K562 (cell line): ENCODE measurements around the gene KNTC1. TPM values are rescaled to one million over a fixed set of nuclear protein-coding genes. Genes with fewer than 3 reads are reported as not detected.

Experiments
- ATAC-seq: fragments of 200-7000 bp; cut with Tn5 transposase; 3 replicates; pipeline ENCODE4 v1.9.1; 2020; ENCODE audit warnings: moderate library complexity
- BruUV-seq: library from RNA; stranded (reverse); fragments of 400-500 nt; replicated peaks from 2 replicates; lab custom pipeline; 2021; lab: Mats Ljungman, UMichigan
- CTCF ChIA-PET: fragments of 300-600 bp; formaldehyde crosslinking; extraction: SDS; loops from one replicate; lab custom pipeline; 2021; ENCODE audit warnings: low intra/inter-chr PET ratio; lab: Yijun Ruan, JAX
- POLR2A ChIA-PET: fragments of 300-600, 350-650 bp; sonication (Branson Sonifier 250); formaldehyde crosslinking; extraction: SDS; loops from one replicate; lab custom pipeline; 2021; ENCODE audit warnings: antibody characterized with exemption, inconsistent platforms; lab: Yijun Ruan, JAX
- DNase-seq, 4 experiments: peaks; one replicate each; pipeline versions ENCODE4 v3.0.0 to v3.0.0-alpha.2; 2011 to 2018; ENCODE audit warnings: low spot score in 3 of 4, mixed read lengths in 3 of 4; ENCODE audit errors: extremely low read depth in 1 of 4
- FAIRE-seq: peaks from 2 replicates; lab custom pipeline; 2011; peaks lifted over from hg19 to GRCh38; lab: Jason Lieb, UNC
- H2AFZ ChIP-seq: 2 replicates; pipeline ENCODE4 v1.6.0; 2011; ENCODE audit warnings: low read depth, low read length, control low read depth, inconsistent platforms
- H3K27ac ChIP-seq: fragments of 200-600 bp; 3 replicates; pipeline ENCODE4 v1.8.0; 2011; ENCODE audit warnings: low read depth, mild to moderate bottlenecking, control low read depth, inconsistent platforms, low read length, moderate library complexity, mixed read lengths; ENCODE audit errors: extremely low read depth
- H3K27me3 ChIP-seq, 2 experiments: fragments of 300-600 bp in 1 of 2; 2 replicates in 1 of 2; 3 replicates in 1 of 2; pipeline versions ENCODE4 v1.6.0 to v1.8.0; 2011; ENCODE audit warnings: inconsistent platforms in 2 of 2, low read length in 2 of 2, mild to moderate bottlenecking in 1 of 2, mixed read lengths in 1 of 2, moderate library complexity in 1 of 2; ENCODE audit not compliant: control insufficient read depth in 2 of 2, insufficient read depth in 2 of 2
- H3K36me3 ChIP-seq: fragments of 300-600 bp; 3 replicates; pipeline ENCODE4 v1.8.0; 2011; ENCODE audit warnings: mild to moderate bottlenecking, low read length, inconsistent platforms; ENCODE audit not compliant: control insufficient read depth, insufficient read depth
- H3K4me1 ChIP-seq, 2 experiments: fragments of 200-600 bp in 1 of 2; replicated peaks in 1 of 2; 2 replicates in 1 of 2; 3 replicates in 1 of 2; pipeline versions ENCODE4 v1.5.1 to v1.8.0; 2011; ENCODE audit warnings: inconsistent platforms in 2 of 2, low read length in 2 of 2, mild to moderate bottlenecking in 1 of 2, mixed read lengths in 1 of 2, moderate library complexity in 1 of 2; ENCODE audit not compliant: control insufficient read depth in 2 of 2, insufficient read depth in 2 of 2
- H3K4me2 ChIP-seq: 2 replicates; pipeline ENCODE4 v1.6.1; 2011; ENCODE audit warnings: low read length, control low read depth, inconsistent platforms, mixed read lengths; ENCODE audit not compliant: insufficient read depth
- H3K4me3 ChIP-seq: fragments of 200-600 bp; sonication (generic), shearing (Covaris generic); 2 replicates; pipeline ENCODE4 v1.5.1; 2016; ENCODE audit warnings: control low read depth, inconsistent platforms
- H3K79me2 ChIP-seq: fragments of 200-600 bp; 3 replicates; pipeline ENCODE4 v1.8.0; 2011; ENCODE audit warnings: low read length, inconsistent platforms; ENCODE audit not compliant: control insufficient read depth, insufficient read depth
- H3K9ac ChIP-seq, 2 experiments: 2 replicates each; pipeline versions ENCODE4 v1.6.0 to v1.6.1; 2011; ENCODE audit warnings: low read depth in 2 of 2, low read length in 2 of 2, control low read depth in 1 of 2, inconsistent platforms in 1 of 2, mild to moderate bottlenecking in 1 of 2, mixed read lengths in 1 of 2; ENCODE audit not compliant: insufficient read depth in 1 of 2
- H3K9me1 ChIP-seq: one replicate; pipeline ENCODE4 v1.6.0; 2011; ENCODE audit warnings: inconsistent platforms, mild to moderate bottlenecking, low read length, moderate library complexity; ENCODE audit not compliant: control insufficient read depth, insufficient read depth
- H3K9me3 ChIP-seq: replicated peaks from 2 replicates; pipeline ENCODE4 v1.5.1; 2011; ENCODE audit warnings: low read depth, low read length, inconsistent platforms; ENCODE audit not compliant: control insufficient read depth, insufficient read depth
- H4K20me1 ChIP-seq: replicated peaks from 2 replicates; pipeline ENCODE4 v1.6.1; 2011; ENCODE audit warnings: low read length, inconsistent platforms, mixed read lengths; ENCODE audit not compliant: control insufficient read depth, insufficient read depth
- ARID4B ChIP-seq: sonication (generic); formaldehyde crosslinking; IDR thresholded peaks from 2 replicates; pipeline ENCODE4 v1.8.0; 2022; ENCODE audit warnings: mild to moderate bottlenecking, missing genetic modification reagents
- BDP1 ChIP-seq: IDR thresholded peaks from 3 replicates; pipeline ENCODE4 v1.6.1; 2011; ENCODE audit not compliant: insufficient read length, insufficient read depth
- BRD4 ChIP-seq: fragments of 200-600 bp; sonication (generic); IDR thresholded peaks from 2 replicates; pipeline ENCODE4 v1.6.1; 2017; ENCODE audit warnings: inconsistent platforms
- CGGBP1 ChIP-seq: fragments of 250-450 bp; sonication (Bioruptor Pico); IDR thresholded peaks from 2 replicates; pipeline ENCODE4 v1.9.0; 2021; ENCODE audit warnings: mild to moderate bottlenecking
- CHD1 ChIP-seq: fragments of 200-600 bp; sonication (generic); IDR thresholded peaks from one replicate; pipeline ENCODE4 v1.6.1; 2012; ENCODE audit warnings: mild to moderate bottlenecking, moderate library complexity, low read length, inconsistent platforms
- ETS2 ChIP-seq: IDR thresholded peaks from 2 replicates; pipeline ENCODE4 v1.6.1; 2016; ENCODE audit warnings: borderline replicate concordance, missing genetic modification characterization, mild to moderate bottlenecking, moderate library complexity, missing compliant biosample characterization; ENCODE audit not compliant: poor library complexity, severe bottlenecking
- ILK ChIP-seq: fragments of 450-650 bp; IDR thresholded peaks from 2 replicates; pipeline ENCODE4 v1.6.1; 2016; ENCODE audit warnings: missing genetic modification characterization, low read depth, mild to moderate bottlenecking, missing compliant biosample characterization, moderate library complexity, borderline replicate concordance
- LEF1 ChIP-seq: fragments of 450-650 bp; IDR thresholded peaks from 2 replicates; pipeline ENCODE4 v1.6.1; 2016; ENCODE audit warnings: mild to moderate bottlenecking
- MBD2 ChIP-seq: sonication (generic); IDR thresholded peaks from 2 replicates; pipeline ENCODE4 v1.6.1; 2016; ENCODE audit warnings: low read depth, borderline replicate concordance
- MCM2 ChIP-seq: fragments of 450-650 bp; IDR thresholded peaks from 2 replicates; pipeline ENCODE4 v1.6.1; 2017; ENCODE audit warnings: low read depth, mild to moderate bottlenecking
- NUFIP1 ChIP-seq: fragments of 450-650 bp; IDR thresholded peaks from 2 replicates; pipeline ENCODE4 v1.6.1; 2018; ENCODE audit not compliant: partially characterized antibody
- POLR2B ChIP-seq: fragments of 450-650 bp; IDR thresholded peaks from 2 replicates; pipeline ENCODE4 v1.6.1; 2018; ENCODE audit warnings: low read depth; ENCODE audit not compliant: partially characterized antibody
- POU5F1 ChIP-seq: fragments of 150-350 bp; IDR thresholded peaks from 2 replicates; pipeline ENCODE4 v1.6.1; 2014; ENCODE audit warnings: borderline replicate concordance, low read length, low read depth, mild to moderate bottlenecking; ENCODE audit not compliant: partially characterized antibody
- RFX7 ChIP-seq: fragments of 250-450 bp; sonication (Bioruptor Pico); IDR thresholded peaks from 2 replicates; pipeline ENCODE4 v1.5.1; 2021; ENCODE audit warnings: mild to moderate bottlenecking
- SMARCA4 ChIP-seq: fragments of 450-650 bp; IDR thresholded peaks from 2 replicates; pipeline ENCODE4 v1.6.1; 2016
- SREBF2 ChIP-seq: sonication (generic); formaldehyde crosslinking; IDR thresholded peaks from 2 replicates; pipeline ENCODE4 v1.4.0; 2020; ENCODE audit warnings: mild to moderate bottlenecking, missing genetic modification reagents
- TAF7 ChIP-seq: fragments of 450-650 bp; IDR thresholded peaks from 2 replicates; pipeline ENCODE4 v1.6.1; 2016; ENCODE audit warnings: missing genetic modification characterization, missing compliant biosample characterization
- TCF15 ChIP-seq: fragments of 250-450 bp; sonication (Bioruptor Pico); IDR thresholded peaks from 2 replicates; pipeline ENCODE4 v1.8.0; 2022; ENCODE audit warnings: moderate library complexity, mild to moderate bottlenecking, inconsistent platforms
- ZNF212 ChIP-seq: fragments of 450-650 bp; formaldehyde crosslinking; IDR thresholded peaks from 2 replicates; pipeline ENCODE4 v1.4.0; 2020; ENCODE audit warnings: mild to moderate bottlenecking
- ZNF282 ChIP-seq: sonication (generic); formaldehyde crosslinking; IDR thresholded peaks from 2 replicates; pipeline ENCODE4 v1.8.1; 2023; ENCODE audit warnings: missing genetic modification reagents
- WGBS: fragments of 100-300 bp; shearing (Covaris generic); methylation state at CpG from one replicate; pipeline ENCODE4 v1.1.6; 2016; ENCODE audit warnings: low coverage, mixed read lengths; ENCODE audit not compliant: insufficient coverage; ENCODE audit errors: missing lambda C conversion rate; 5-methylcytosine and 5-hydroxymethylcytosine counted together
- in situ Hi-C: fragments of 300-500 bp; cut with MboI; formaldehyde crosslinking; loops from 4 replicates; pipeline ENCODE4 v1.15.0; 2018; ENCODE audit warnings: inconsistent platforms, mixed read lengths
- intact Hi-C: fragments of 100-400 bp; cut with micrococcal nuclease; formaldehyde crosslinking; loops from 2 replicates; pipeline ENCODE4 v1.14.2; 2022
- polyA plus RNA-seq, 8 experiments: library from polyadenylated mRNA; depleted of rRNA in 4 of 8; stranded (reverse) in 5 of 8; unstranded in 3 of 8; fragments of >200 nt; fragmentation: Nextera tagmentation in 2 of 8; fragmentation: Illumina TruSeq in 1 of 8; extraction: Ambion mirVana in 2 of 8; extraction: Trizol in 1 of 8; gene quantifications; 2 replicates each; pipeline versions ENCODE4 v1.2.1 to v1.2.3, GENCODE V29; 2011 to 2014; ENCODE audit warnings: inconsistent platforms in 1 of 8, missing spikeins in 1 of 8
- total RNA-seq, 7 experiments: library from RNA; depleted of rRNA in 6 of 7; stranded (reverse); fragments of >200 nt in 6 of 7; fragmentation: Illumina TruSeq in 2 of 7; extraction: Trizol in 2 of 7; gene quantifications; 2 replicates each; pipeline versions ENCODE4 v1.2.1 to v1.2.3, GENCODE V29; 2011 to 2021; ENCODE audit warnings: low replicate concordance in 1 of 7

The KNTC1 gene
- total and polyA plus RNA-seq, 9 of the 15 experiments (the other 6 are each of a cell fraction or from before 2014, with no cell fraction given) = 38.9 to 135 (median 99.6) TPM

DNA sequence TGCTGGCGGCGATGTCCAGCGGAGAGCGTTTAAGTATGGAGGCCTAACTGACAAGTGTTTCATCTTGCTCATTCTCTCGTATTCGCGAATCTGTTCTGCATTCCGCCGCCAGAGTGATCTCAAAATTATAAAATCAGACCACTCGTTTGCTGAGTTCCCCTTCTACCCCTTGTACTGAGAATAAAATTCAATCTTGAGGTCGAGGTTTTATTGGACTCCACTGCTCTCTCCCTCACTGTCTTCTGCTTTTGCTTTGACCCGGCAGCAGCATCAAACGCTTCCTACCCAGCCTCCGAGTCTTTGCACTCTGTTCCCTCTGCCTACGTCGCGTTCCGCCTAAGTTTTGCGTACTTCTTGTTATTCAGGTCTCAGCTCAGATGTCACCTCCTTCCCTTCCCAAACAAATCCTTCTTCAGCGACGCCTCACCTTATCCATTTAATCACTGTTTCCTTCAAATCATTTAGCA, 462 bp downstream of the KNTC1 start:
- in situ Hi-C loops = no loop called here
- no peak for FAIRE-seq
- Histone ChIP-seq H2AFZ (peak overlapping the region; percentile 93), H3K36me3 (peaks cover 68% of the 10 kb centered on the region), H3K27ac (peak overlapping the region; percentile 93), H3K79me2 (peaks cover 90% of the 10 kb centered on the region), H3K9me3 (no peaks in the 10 kb centered on the region), H3K27me3 (no peaks in the 10 kb centered on the region), H3K9me1 (no peaks in the 10 kb centered on the region), H3K4me2 (peak overlapping the region; percentile 98), H3K9ac (peak overlapping the region; percentile 92 to 98), H3K4me1 (peaks cover 4 to 19% of the 10 kb centered on the region in 2 experiments; a peak in 2 of 5 replicates), H4K20me1 (peaks cover 22% of the 10 kb centered on the region), H3K4me3 (peak overlapping the region; percentile 62)
- peak; percentile 6 for ATAC-seq
- intact Hi-C loops = loop anchor here (1.0 to 5.0 kb wide), 2 partner anchors 26 to 465 kb away; no protein-coding TSS in a partner anchor
- WGBS = 1% methylated on average over 21 of the region's 21 CpGs
- ChIA-PET POLR2A (interaction anchor here (0.6 to 6.5 kb wide), 18 partner anchors 9 to 705 kb away, joined by 3 to 62 read pairs (median 7); partner anchors contain the start of genes ABCB9 and ZCCHC8), CTCF (no interaction called here)
- peak; percentile 15 to 54 (median 28) for DNase-seq
- BruUV-seq = TSS peak; percentile 84
- TF ChIP-seq POLR2B = no peak
- TF ChIP-seq TAF7 (tag) = no peak
- TF ChIP-seq BRD4 = no peak
- TF ChIP-seq RFX7 (CRISPR knock-in tag) = no peak
- no peak for TF ChIP-seq CGGBP1 (CRISPR knock-in tag)
- peak; percentile 79 for TF ChIP-seq CHD1
- TF ChIP-seq MCM2 = no peak
- peak; percentile 57; the same call in 1 of the 2 replicates for TF ChIP-seq ARID4B (CRISPR knock-in tag)
- TF ChIP-seq ZNF212 (CRISPR knock-in tag) = no peak
- TF ChIP-seq SMARCA4 = 0 out of 2 replicates have a peak, but pooled peaks have one; percentile 28
- TF ChIP-seq SREBF2 (CRISPR knock-in tag) = 0 out of 2 replicates have a peak, but pooled peaks have one; percentile 82
- TF ChIP-seq POU5F1 = no peak
- no peak for TF ChIP-seq TCF15
- TF ChIP-seq ETS2 (tag) = no peak
- 0 out of 2 replicates have a peak, but pooled peaks have one; percentile 7 for TF ChIP-seq LEF1
- TF ChIP-seq BDP1 = no peak
- TF ChIP-seq MBD2 = no peak
- TF ChIP-seq ZNF282 (CRISPR knock-in tag) = no peak
- no peak for TF ChIP-seq ILK (tag)
- no peak for TF ChIP-seq NUFIP1
